T-helper 17 cell (primary cell): ENCODE results near the gene ADIPOR1. TPM values are rescaled to one million over a fixed set of nuclear protein-coding genes. Genes with fewer than 3 reads are reported as not detected.
A peak's percentile ranks its signal among the peaks of the same experiment; 100 is the strongest.
"Not testable (repeated sequence)": the region's sequence is repeated elsewhere in the genome, so short reads cannot be mapped to it uniquely, and the experiment has no call there.

Experiments used
- ATAC-seq: fragments of 150-1000 bp; cut with Tn5 transposase; 2 replicates; pipeline ENCODE4 v1.10.0; 2021; ENCODE audit warnings: mild to moderate bottlenecking, moderate library complexity
- DNase-seq, 3 donors: peaks; one replicate each; pipeline versions ENCODE4 v3.0.0 to v3.0.0-alpha.2; 2020 to 2021
- H3K9me3 ChIP-seq: one replicate; pipeline ENCODE4 v1.7.0; 2013; ENCODE audit warnings: low read length, mild to moderate bottlenecking; ENCODE audit not compliant: control insufficient read depth, poor library complexity, severe bottlenecking
- H3K27ac Mint-ChIP-seq: one replicate; pipeline ENCODE4 v1.8.0; 2022; ENCODE audit warnings: mild to moderate bottlenecking, moderate library complexity, mixed read lengths
- H3K27me3 Mint-ChIP-seq: one replicate; pipeline ENCODE4 v1.8.0; 2022; ENCODE audit warnings: mixed read lengths
- H3K36me3 Mint-ChIP-seq: one replicate; pipeline ENCODE4 v1.8.0; 2022; ENCODE audit warnings: low read depth, mixed read lengths
- H3K4me1 Mint-ChIP-seq: one replicate; pipeline ENCODE4 v1.8.0; 2022; ENCODE audit warnings: mild to moderate bottlenecking, mixed read lengths
- H3K4me3 Mint-ChIP-seq: one replicate; pipeline ENCODE4 v1.8.0; 2022; ENCODE audit warnings: mild to moderate bottlenecking, moderate library complexity, mixed read lengths
- total RNA-seq, 4 donors: library from RNA in 2 of 4; stranded (reverse) in 2 of 4; gene quantifications; one replicate each; pipeline ENCODE4 v1.2.3 and lab custom pipeline; 2022 to 2026

Gene ADIPOR1
- total RNA-seq, 2 donors from 2014 or later: 65.8 to 126 TPM

DNA sequence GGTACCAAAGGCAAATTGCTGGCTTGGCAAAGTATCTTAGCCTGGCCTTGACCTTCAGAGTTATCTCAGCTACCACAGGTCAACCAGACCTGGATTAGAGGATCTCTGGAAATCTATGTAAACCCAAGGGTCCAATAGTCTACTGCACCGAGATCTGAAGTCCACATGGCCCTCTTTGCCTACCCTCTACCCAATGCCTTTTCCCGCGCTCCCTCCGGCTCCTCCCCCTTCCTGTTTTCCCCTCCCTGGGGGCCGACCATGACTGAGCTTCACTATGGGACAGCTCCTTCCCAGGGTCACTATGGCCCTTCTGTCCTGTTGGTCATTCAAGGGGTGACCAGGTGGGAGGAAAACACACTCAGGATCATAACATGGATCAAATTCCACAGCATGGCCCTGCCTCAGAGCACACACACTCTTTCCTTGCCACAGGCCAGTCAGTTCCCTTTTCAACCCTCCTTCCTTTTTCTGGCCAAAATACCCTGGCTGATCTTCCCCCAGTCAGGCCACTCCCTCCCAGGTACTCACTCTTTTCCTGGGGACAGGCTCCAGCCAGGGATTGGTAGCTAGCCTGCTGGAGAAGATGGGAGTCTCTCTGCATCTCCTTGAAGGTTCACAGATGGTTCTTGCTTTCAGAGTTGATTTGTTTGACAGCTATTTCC is 29.9 kb upstream of the ADIPOR1 start:
- H3K36me3 Mint-ChIP-seq: peaks cover 5% of the 10 kb centered on the region
- H3K4me3 Mint-ChIP-seq: no peak overlapping the region
- no peaks in the 10 kb centered on the region for H3K4me1 Mint-ChIP-seq
- no peak for ATAC-seq
- H3K9me3 ChIP-seq: no peaks in the 10 kb centered on the region
- H3K27ac Mint-ChIP-seq: no peak overlapping the region
- DNase-seq: no peak
- peaks cover 50% of the 10 kb centered on the region for H3K27me3 Mint-ChIP-seq

DNA sequence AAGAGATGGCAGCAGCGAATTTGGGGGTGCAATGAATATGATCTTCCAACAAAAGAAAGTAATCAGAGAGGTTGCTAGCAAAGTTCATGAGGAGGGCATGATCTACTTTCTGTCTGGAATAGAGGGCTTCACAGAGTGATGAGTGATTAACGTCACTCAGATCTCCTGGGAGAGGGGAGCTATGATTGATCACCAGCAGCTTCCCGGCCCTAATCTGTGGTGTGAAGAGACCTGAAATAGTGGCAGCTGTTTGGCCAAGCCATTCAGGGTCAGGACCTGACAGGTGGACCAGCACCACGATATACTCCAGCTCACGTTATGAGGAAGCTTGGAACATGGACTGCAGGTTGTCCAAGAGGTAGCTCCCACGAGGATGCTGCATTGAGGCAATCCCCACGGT is 29.1 kb upstream of the ADIPOR1 start:
- no peaks in the 10 kb centered on the region for H3K9me3 ChIP-seq
- H3K27ac Mint-ChIP-seq: no peak overlapping the region
- ATAC-seq (no peak), DNase-seq (no peak)
- peaks cover 43% of the 10 kb centered on the region for H3K27me3 Mint-ChIP-seq
- peaks cover 5% of the 10 kb centered on the region for H3K36me3 Mint-ChIP-seq
- no peak overlapping the region for H3K4me3 Mint-ChIP-seq
- H3K4me1 Mint-ChIP-seq: no peaks in the 10 kb centered on the region

DNA sequence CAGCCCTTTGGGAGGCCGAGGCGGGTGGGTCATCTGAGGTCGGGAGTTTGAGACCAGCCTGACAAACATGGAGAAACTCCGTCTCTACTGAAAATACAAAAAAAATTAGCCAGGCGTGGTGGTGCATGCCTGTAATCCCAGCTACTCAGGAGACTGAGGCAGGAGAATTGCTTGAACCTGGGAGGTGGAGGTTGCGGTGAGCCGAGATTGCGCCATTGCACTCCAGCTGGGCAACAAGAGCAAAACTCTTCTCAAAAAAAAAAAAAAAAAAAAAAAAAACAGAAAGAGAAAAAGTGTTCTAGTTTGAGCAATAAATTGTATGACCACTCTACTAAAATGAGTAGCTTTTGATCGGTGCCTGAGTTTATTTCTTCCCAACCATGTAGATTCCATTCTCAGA is 28.0 kb upstream of the ADIPOR1 start:
- not testable (repeated sequence) for H3K4me3 Mint-ChIP-seq

DNA sequence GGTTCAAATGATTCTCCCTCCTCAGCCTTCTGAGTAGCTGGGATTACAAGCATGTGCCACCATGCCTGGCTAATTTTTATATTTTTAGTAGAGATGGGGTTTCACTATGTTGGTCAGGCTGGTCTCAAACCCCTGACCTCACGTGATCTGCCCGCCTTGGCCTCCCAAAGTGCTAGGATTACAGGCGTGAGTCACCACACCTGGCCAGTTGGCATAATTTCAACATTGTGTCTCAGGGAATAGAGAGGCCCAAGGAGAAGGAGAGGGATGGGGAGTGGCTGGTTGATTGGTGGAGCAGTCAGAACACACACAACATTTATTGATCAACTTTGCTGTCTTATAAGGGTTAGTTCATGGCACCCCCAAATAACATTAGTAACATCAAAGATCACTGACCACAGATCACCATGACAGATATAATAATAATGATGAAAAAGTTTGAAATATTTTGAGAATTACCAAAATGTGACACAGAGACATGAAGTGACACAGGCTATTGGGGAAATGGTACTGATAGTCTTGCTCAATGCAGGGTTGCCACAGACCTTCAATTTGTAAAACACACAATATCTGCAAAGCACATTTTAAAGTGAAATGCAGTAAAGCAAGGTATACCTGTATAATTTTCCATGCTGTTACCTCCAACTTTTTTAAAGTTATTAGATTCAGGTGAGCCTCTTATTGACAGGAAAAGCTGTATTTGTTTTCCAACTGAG is 24.8 kb upstream of the ADIPOR1 start:
- DNase-seq (no peak), ATAC-seq (no peak)
- Mint-ChIP-seq H3K36me3 (peaks cover 7% of the 10 kb centered on the region), H3K4me1 (no peaks in the 10 kb centered on the region), H3K4me3 (no peak overlapping the region), H3K27ac (no peak overlapping the region), H3K27me3 (peaks cover 42% of the 10 kb centered on the region)
- no peaks in the 10 kb centered on the region for H3K9me3 ChIP-seq

More for the DNA sequence above, 28.0 kb upstream of the ADIPOR1 start:
- H3K9me3 ChIP-seq, ATAC-seq, DNase-seq, H3K27ac Mint-ChIP-seq, H3K4me1 Mint-ChIP-seq, H3K36me3 Mint-ChIP-seq: not testable (repeated sequence)
- H3K27me3 Mint-ChIP-seq: peaks cover 32% of the 10 kb centered on the region

DNA sequence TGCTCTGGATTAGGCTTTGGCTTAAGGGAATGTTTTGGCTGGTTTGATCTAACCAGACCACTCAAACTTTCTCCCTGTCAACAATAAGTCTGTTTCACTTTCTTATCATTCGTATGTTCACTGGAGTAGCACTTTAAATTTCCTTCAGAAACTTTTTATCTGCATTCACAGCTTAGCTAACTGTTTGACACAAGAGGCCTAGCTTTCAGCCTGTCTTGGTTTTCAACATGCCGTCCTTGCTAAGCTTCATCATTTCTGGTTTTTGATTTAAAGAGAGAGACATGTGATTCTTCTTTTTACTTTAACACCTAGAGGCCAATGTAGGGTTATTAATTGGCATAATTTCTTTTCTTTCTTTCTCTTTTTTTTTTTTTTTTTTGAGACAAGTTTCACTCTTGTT is 23.8 kb upstream of the ADIPOR1 start:
- DNase-seq (no peak), ATAC-seq (no peak)
- H3K36me3 Mint-ChIP-seq: peaks cover 7% of the 10 kb centered on the region
- H3K9me3 ChIP-seq: no peaks in the 10 kb centered on the region
- H3K4me1 Mint-ChIP-seq: no peaks in the 10 kb centered on the region
- H3K27ac Mint-ChIP-seq: no peak overlapping the region
- no peak overlapping the region for H3K4me3 Mint-ChIP-seq
- H3K27me3 Mint-ChIP-seq: peaks cover 45% of the 10 kb centered on the region

DNA sequence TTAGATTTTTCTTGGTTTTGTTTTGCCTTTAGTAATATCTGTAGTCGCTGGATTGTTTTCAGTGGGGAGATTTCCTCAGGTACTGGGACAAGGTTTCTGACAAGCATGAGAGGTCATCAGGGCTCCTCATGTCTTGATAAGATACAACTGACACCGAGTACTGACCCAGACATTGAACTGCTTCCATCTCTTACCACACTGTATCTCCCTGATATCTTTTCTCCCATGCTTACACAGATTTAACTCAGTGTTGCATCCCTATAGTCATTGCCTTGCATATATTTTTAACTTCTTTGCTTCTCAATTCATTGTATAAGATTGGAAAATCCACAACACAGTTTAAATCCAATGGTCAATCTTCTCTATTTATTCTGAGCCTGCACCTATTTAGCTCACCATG is 21.3 kb upstream of the ADIPOR1 start:
- H3K9me3 ChIP-seq: no peaks in the 10 kb centered on the region
- H3K27me3 Mint-ChIP-seq: peaks cover 46% of the 10 kb centered on the region
- ATAC-seq (no peak), DNase-seq (no peak)
- H3K27ac Mint-ChIP-seq: no peak overlapping the region
- peaks cover 3% of the 10 kb centered on the region for H3K4me1 Mint-ChIP-seq
- H3K36me3 Mint-ChIP-seq: peaks cover 8% of the 10 kb centered on the region
- H3K4me3 Mint-ChIP-seq: no peak overlapping the region

DNA sequence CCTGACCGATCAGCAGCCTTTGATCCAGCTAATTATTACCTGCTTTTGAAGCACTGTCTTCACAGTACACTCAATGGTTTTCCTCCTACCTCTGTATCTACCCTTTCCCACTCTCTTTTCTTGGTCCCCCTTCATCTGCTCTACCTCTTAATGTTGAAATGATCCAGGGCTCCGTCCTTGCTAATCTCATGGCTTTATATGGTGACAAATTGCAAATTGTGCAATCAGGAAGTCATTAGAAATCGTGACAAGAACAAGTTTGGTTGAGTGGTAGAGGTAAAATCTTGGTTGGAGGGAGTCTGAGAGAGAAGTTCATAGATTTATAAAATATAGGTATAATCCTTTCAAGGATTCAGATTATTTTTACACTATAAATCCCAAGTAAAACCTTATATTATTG is 18.5 kb upstream of the ADIPOR1 start:
- H3K27ac Mint-ChIP-seq: no peak overlapping the region
- DNase-seq (no peak), ATAC-seq (no peak)
- no peaks in the 10 kb centered on the region for H3K9me3 ChIP-seq
- H3K27me3 Mint-ChIP-seq: peaks cover 46% of the 10 kb centered on the region
- H3K36me3 Mint-ChIP-seq: peaks cover 8% of the 10 kb centered on the region
- H3K4me3 Mint-ChIP-seq: no peak overlapping the region
- peaks cover 3% of the 10 kb centered on the region for H3K4me1 Mint-ChIP-seq

DNA sequence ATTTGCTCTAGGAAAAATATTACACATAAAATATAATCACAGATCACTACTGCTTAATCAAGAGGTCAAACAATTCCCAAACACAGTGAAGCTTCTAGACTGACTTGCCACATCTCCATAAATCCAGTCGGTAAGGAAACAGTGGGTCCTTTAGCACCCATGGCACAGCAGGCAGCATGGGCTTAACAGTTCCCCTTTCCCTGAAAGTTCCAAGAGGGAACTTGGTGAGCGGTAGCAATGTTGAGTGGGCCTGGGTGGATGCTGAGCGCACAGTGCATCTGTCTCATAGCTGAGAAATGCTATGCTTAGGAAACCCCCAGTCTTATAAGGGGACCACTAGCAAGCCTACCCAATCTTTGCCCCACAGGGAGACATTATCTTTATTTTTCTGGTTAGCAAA is 16.7 kb upstream of the ADIPOR1 start:
- DNase-seq: no peak

DNA sequence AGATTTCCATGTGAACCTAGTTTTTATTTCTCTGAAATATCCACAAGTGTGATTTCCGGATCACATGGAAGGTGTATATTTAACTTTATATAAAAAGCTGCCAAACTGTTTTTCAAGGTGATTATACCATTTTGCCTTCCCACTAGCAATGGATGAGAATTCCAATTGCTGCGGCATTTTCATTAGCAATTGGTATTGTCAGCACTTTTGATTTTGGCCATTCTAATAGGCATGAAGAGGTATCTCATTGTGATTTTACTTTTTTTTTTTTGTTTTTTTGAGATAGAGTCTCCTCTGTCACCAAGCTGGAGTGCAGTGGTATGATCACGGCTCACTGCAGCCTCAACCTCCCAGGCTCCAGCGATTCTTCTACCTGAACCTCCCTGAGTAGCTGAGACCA is 13.9 kb upstream of the ADIPOR1 start:
- Mint-ChIP-seq H3K4me1 (peaks cover 17% of the 10 kb centered on the region), H3K36me3 (peaks cover 4% of the 10 kb centered on the region), H3K27ac (no peak overlapping the region), H3K27me3 (peaks cover 10% of the 10 kb centered on the region), H3K4me3 (no peak overlapping the region)
- ATAC-seq (no peak), DNase-seq (no peak)
- no peaks in the 10 kb centered on the region for H3K9me3 ChIP-seq

More for the DNA sequence above, 16.7 kb upstream of the ADIPOR1 start:
- H3K4me1 Mint-ChIP-seq: peaks cover 3% of the 10 kb centered on the region
- no peaks in the 10 kb centered on the region for H3K9me3 ChIP-seq
- H3K27me3 Mint-ChIP-seq: peaks cover 38% of the 10 kb centered on the region
- peaks cover 7% of the 10 kb centered on the region for H3K36me3 Mint-ChIP-seq
- no peak for ATAC-seq
- H3K4me3 Mint-ChIP-seq: no peak overlapping the region
- no peak overlapping the region for H3K27ac Mint-ChIP-seq

DNA sequence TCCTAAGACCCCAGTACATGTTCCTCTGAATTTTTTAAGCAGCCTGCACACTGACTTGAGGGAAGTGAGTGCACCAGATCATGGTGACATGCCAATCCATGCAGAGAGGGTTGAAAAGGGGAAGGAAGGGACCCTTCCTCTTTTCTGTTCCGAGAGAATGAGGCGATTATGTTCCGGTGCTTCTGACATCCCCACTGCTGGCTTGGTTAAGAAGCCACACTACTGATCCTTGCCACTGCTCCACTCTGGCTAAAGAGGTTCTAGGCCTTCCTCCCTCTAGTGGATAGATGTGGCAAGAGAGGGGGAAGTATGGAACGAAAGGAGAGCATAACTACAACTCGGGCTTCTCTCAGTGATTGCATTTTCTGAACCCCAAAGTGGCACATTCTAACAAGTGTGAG is 10.8 kb upstream of the ADIPOR1 start:
- H3K27ac Mint-ChIP-seq: peak overlapping the region; percentile 86
- ATAC-seq (peak; percentile 43), DNase-seq (no peak)
- H3K36me3 Mint-ChIP-seq: peaks cover 3% of the 10 kb centered on the region
- peaks cover 27% of the 10 kb centered on the region for H3K4me1 Mint-ChIP-seq
- H3K27me3 Mint-ChIP-seq: no peaks in the 10 kb centered on the region
- no peaks in the 10 kb centered on the region for H3K9me3 ChIP-seq
- no peak overlapping the region for H3K4me3 Mint-ChIP-seq

DNA sequence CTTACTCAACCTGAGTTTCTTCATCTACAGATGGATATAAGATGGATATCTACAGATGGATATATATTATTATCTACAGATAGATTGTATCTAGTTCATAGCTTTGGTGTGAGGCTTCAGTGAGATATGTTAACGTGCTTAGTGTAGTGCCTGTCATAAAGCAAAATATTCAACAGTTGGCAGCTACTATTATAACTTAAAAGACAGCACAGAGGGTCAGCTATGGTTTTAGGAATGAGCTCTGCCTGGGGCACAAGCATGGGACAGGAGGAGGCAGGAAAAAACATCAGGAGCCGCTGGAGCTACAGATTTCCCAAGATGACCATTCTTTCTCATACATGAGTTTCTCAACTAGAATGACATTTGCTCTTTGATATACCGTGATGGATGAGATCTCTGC is 10.2 kb upstream of the ADIPOR1 start:
- ATAC-seq (no peak), DNase-seq (no peak)
- H3K4me3 Mint-ChIP-seq: peak overlapping the region; percentile 87
- peaks cover 30% of the 10 kb centered on the region for H3K4me1 Mint-ChIP-seq
- H3K9me3 ChIP-seq: no peaks in the 10 kb centered on the region
- peak overlapping the region; percentile 86 for H3K27ac Mint-ChIP-seq
- H3K36me3 Mint-ChIP-seq: peaks cover 5% of the 10 kb centered on the region
- no peaks in the 10 kb centered on the region for H3K27me3 Mint-ChIP-seq

DNA sequence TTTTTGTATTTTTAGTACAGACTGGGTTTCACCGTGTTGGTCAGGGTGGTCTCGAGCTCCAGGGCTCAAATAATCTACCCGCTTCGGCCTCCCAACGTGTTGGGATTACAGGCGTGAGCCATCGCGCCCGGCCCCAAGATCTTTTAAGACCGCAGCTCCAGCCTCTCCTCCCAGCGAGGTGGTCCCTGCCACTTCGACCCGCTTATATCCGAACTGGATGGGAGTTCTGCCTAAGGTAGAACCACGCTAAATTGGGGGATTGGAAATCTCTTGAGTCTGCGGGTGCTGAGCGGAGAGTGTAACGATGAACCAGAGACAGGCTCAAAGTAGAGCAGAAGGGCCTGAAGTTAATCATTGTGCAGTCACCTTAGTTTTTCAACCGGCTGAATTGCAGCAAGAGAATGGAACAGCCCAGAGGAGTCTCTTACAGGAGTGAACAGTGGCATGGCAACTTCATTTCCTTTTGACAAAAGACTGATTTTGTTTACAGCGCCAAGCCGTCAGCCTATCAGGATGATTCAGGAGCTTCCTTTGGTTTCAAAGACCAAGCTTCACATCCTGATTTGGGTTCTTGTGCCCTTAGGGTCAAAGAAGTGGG is 9.7 kb upstream of the ADIPOR1 start:
- ATAC-seq (peak; percentile 16), DNase-seq (no peak)
- H3K27ac Mint-ChIP-seq: peak overlapping the region; percentile 86
- peaks cover 30% of the 10 kb centered on the region for H3K4me1 Mint-ChIP-seq
- no peaks in the 10 kb centered on the region for H3K9me3 ChIP-seq
- H3K4me3 Mint-ChIP-seq: peak overlapping the region; percentile 87
- peaks cover 5% of the 10 kb centered on the region for H3K36me3 Mint-ChIP-seq
- no peaks in the 10 kb centered on the region for H3K27me3 Mint-ChIP-seq

DNA sequence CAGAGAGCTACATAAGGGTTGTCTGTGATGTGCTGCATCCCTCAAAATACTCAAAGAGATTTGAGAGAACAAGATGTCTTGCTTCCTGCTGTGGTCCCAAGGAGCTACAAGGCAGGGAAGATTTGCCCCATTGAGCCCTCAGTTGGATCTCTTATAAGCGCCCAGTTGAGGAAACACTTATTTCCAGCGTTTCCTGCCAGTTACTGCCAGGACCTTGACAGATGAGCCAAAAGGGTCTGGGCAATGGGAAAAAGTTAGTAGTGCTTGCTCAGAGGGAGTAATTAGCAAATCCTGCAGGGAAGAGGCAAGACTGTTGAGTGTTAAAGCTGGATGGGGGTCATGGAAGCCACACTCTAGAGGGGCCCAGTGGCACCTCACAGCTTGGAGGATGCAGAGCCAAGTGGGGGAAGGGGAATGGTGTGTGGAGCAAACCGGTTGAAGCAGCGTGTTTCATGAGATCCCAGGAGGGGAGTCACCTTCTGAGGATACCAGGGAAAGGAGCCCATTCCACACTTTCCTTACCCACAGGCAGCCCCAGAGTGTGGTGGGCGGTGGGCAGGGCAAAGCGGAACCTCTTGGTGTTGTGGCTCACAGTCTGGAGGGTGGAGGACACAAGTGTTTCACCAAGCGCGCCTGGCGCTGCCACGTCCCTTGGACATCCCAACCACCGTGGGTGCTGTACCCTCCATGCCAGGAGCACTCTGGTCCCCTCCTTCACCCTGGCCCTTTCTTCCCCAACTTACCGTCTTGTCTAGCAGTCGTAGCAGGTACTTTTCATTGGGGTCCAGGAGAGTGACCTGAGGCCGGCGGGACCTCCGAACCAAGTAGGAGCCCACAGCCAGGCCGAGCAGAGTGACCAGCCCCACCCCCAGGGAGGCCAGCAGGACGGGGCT is 8.1 kb upstream of the ADIPOR1 start:
- H3K4me1 Mint-ChIP-seq: peaks cover 32% of the 10 kb centered on the region
- no peaks in the 10 kb centered on the region for H3K27me3 Mint-ChIP-seq
- peak overlapping the region; percentile 88 for H3K4me3 Mint-ChIP-seq
- peak overlapping the region; percentile 79 for H3K27ac Mint-ChIP-seq
- no peaks in the 10 kb centered on the region for H3K9me3 ChIP-seq
- DNase-seq (no peak), ATAC-seq (no peak)
- H3K36me3 Mint-ChIP-seq: peaks cover 5% of the 10 kb centered on the region
